GM06990 (cell line): ENCODE results near the gene FAM228A.

Source experiments
- DNase-seq: peaks from one replicate; pipeline ENCODE4 v3.0.0-alpha.2; 2011; ENCODE audit not compliant: insufficient read length; ENCODE audit errors: extremely low read depth
- H3K27me3 ChIP-seq: replicated peaks from 2 replicates; pipeline ENCODE4 v1.6.0; 2011; ENCODE audit warnings: low read length; ENCODE audit not compliant: control insufficient read depth, insufficient read depth
- H3K36me3 ChIP-seq: 2 replicates; pipeline ENCODE4 v1.5.1; 2011; ENCODE audit warnings: low read length; ENCODE audit not compliant: control insufficient read depth, insufficient read depth
- H3K4me3 ChIP-seq: replicated peaks from 2 replicates; pipeline ENCODE4 v1.5.1; 2011; ENCODE audit warnings: low read depth, mild to moderate bottlenecking, control low read depth, low read length
- TF ChIP-seq, protein P1 (sequence below): IDR thresholded peaks from 2 replicates; pipeline ENCODE4 v1.5.1; 2011; ENCODE audit warnings: low read length, control low read depth, mild to moderate bottlenecking, inconsistent platforms; ENCODE audit not compliant: insufficient read depth, poor library complexity, severe bottlenecking

FAM228A gene

DNA sequence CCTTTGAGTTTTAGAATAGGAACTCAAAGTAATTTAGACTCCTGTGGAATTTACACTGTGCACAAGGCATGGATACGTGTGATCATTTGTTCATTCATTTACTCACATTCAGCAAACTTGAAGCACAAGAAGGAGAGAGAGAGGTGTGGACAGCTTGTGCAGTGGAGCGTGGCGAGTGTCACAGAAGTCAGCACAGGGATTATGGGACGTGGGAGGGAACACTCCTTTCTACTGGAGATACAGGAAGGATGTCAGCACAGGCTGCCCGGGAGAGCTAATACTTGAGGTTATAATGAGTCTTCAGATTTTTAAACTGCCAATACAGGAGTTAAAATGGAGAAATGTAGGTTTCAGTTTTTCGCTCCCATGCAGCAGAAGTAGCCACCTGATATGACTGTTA is 7.0 kb downstream of the FAM228A start:
- H3K36me3 ChIP-seq: no peaks in the 10 kb centered on the region
- H3K4me3 ChIP-seq: no peak overlapping the region
- TF ChIP-seq, protein P1, sequence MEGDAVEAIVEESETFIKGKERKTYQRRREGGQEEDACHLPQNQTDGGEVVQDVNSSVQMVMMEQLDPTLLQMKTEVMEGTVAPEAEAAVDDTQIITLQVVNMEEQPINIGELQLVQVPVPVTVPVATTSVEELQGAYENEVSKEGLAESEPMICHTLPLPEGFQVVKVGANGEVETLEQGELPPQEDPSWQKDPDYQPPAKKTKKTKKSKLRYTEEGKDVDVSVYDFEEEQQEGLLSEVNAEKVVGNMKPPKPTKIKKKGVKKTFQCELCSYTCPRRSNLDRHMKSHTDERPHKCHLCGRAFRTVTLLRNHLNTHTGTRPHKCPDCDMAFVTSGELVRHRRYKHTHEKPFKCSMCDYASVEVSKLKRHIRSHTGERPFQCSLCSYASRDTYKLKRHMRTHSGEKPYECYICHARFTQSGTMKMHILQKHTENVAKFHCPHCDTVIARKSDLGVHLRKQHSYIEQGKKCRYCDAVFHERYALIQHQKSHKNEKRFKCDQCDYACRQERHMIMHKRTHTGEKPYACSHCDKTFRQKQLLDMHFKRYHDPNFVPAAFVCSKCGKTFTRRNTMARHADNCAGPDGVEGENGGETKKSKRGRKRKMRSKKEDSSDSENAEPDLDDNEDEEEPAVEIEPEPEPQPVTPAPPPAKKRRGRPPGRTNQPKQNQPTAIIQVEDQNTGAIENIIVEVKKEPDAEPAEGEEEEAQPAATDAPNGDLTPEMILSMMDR: no peak
- DNase-seq: no peak
- H3K27me3 ChIP-seq: no peaks in the 10 kb centered on the region

DNA sequence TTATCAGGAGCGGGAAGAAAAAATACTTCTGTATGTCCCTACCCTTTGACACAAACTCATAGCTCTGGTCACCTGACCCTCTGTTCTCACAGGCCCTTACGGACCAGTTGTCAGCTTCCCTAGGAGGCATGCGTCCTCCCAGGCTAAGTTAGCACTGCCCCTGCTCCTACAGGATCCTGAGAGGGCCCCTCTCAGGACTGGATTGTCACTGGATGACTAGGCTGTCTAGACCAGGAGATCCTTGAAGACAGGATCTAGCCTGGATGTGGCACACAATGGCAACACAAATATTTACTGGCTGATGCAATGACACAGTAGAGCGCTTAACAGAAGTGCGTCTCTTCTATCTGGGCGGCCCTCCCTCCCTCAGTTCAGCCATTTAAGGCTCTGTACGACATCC is 7.7 kb downstream of the FAM228A start:
- H3K27me3 ChIP-seq: no peaks in the 10 kb centered on the region
- H3K4me3 ChIP-seq: no peak overlapping the region
- TF ChIP-seq, protein P1: no peak
- no peak for DNase-seq
- no peaks in the 10 kb centered on the region for H3K36me3 ChIP-seq

DNA sequence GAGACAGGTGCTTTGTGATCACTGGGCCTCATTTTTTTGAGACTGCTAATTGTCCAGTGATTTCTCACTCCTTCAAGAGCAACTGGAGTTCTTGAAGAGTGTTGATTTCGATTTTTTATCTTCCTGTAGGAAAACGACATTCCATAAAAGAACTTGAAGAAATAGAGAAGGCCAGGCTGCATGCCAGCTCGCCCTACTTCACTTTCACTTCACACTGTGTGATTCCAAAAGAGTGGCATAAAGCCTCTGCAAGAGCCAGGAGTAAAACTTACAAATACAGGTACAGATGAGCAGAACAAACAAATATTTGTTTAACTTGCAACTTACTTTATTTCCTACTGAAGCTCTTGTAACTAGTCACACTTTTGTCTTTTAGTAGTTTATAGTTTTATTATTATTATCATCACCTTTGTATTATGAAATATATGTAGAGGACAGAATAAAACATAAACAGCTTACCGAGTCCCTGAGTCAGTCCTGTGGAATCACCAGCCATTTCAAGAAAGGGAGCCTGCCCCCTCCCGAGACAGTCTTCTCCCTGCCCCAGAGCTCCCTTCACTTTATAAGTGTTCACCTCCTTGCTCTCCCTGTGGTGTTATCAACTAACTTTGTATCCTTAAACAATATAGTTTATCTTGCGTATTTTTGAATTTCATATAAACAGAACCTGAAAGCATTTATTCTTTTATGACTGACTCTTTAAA is 8.7 kb downstream of the FAM228A start:
- TF ChIP-seq, protein P1: no peak
- H3K27me3 ChIP-seq: no peaks in the 10 kb centered on the region
- H3K4me3 ChIP-seq: no peak overlapping the region
- no peak for DNase-seq
- no peaks in the 10 kb centered on the region for H3K36me3 ChIP-seq

DNA sequence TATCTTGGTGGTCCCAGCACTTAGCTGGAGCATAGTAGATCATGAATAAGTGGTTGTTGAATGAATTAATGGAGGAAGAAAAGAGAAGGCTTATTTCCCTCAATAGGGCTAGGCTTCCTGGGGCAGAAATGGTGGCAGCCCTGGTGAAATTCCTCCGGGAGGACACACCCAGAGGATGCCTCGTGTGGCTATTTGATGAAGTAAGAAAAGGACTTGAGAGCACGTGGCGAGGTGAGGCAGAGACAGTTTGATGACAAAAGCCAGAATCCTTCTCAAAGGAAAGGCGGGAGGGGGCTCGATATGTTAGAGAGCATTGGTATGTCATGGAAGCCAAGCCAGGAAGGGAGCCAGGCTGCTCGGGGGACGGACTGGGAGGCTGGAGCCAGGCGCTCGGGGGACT is 14.7 kb downstream of the FAM228A start:
- H3K36me3 ChIP-seq: no peaks in the 10 kb centered on the region
- H3K27me3 ChIP-seq: no peaks in the 10 kb centered on the region
- DNase-seq: no peak
- no peak overlapping the region for H3K4me3 ChIP-seq
- TF ChIP-seq, protein P1: no peak

DNA sequence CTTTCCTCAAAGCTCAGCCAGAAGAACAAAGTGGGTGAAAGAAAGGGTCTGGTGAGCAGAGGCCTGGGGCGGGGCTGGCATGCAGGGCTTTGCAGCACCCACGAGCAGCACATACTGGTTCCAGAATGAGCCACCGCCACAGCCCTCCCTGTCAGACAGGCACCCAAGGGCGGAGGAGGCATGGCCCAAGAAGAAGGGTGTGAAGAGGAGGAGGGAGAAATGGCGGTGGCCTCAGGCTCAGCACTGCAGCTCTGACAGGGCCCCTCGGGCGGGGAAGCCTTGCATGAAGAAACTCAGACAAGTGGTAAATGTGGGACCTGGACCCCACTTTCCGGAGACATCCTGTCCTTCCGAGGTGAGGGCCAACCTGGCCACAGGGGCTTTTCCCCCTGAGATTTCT is 15.7 kb downstream of the FAM228A start:
- TF ChIP-seq, protein P1: no peak
- no peaks in the 10 kb centered on the region for H3K27me3 ChIP-seq
- DNase-seq: no peak
- H3K4me3 ChIP-seq: no peak overlapping the region
- H3K36me3 ChIP-seq: no peaks in the 10 kb centered on the region

DNA sequence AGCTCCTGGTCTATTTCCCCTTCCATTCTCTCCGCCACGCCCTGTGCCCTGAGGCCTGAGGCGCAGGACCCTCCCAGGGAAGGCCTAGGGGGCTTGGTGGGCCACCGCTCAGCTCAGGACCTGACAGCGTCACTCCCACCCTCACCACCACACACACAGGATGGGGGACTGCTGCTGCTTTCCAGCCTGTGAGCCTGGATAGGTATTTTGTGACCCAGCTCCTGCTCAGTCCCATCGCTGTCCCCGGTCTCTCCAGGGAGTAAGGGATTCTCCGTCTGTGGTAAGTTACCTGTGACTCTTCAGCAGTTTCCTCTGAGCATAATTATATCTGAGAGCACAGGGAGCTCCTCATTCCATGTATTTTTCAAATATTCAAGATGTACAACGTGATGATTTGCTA is 16.3 kb downstream of the FAM228A start:
- TF ChIP-seq, protein P1: no peak
- DNase-seq: no peak
- no peaks in the 10 kb centered on the region for H3K27me3 ChIP-seq
- H3K36me3 ChIP-seq: no peaks in the 10 kb centered on the region
- H3K4me3 ChIP-seq: no peak overlapping the region
